SW480 (cell line): ENCODE measurements around the gene SMIM15.
A peak's percentile ranks its signal among the peaks of the same experiment; 100 is the strongest.
"Not testable (repeated sequence)": the region's sequence is repeated elsewhere in the genome, so short reads cannot be mapped to it uniquely, and the experiment has no call there.

ENCODE experiments used
- DNase-seq: peaks from one replicate; pipeline ENCODE4 v3.0.0-alpha.2; 2016; ENCODE audit warnings: low spot score

SMIM15 gene, protein sequence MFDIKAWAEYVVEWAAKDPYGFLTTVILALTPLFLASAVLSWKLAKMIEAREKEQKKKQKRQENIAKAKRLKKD

DNA sequence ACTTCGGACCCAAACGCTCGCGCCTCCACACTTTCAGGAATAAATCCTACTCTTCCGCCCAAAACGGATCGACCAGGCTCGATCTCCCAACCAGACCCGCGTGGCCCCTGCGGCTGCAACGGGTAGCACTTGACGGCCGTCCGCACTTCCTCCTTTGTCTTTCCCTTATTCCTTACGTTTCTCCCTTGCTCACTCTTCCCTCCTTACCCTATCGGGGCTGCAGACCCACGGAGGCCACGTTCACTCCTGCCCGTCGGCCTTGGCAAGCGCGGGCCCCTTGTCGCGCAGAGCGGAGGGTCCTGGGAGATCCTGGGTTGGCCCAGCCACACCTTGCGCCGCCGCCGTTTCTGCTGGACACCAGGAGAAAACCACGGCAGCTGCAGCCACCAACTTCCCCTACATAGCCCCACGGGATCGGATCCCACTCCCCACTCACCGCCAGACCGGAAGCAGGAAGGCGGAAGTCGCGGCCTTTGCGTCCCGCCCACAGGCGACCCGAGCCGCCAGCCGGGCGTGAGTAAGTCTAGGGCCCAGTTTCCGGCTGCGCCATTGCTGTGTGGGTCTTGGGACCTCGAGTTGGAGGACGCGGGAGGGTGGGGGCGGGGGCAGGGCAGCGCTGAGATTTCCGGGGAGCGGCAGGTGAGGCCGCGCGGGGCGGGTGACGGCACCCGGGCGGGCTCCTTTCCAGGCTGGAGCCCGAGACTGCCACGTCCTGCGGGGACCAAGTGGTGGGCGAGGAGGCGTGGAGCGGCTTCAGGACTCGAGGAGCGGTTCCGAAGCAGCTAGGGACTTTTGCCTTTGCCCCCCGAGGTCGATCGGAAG is at the start of gene SMIM15:
TSS of gene SMIM15 (minus strand) at position 459 of the 822 bp plus-strand sequence. CDS start 2,297 bp downstream, outside the sequence.
- DNase-seq = peak; percentile 88

DNA sequence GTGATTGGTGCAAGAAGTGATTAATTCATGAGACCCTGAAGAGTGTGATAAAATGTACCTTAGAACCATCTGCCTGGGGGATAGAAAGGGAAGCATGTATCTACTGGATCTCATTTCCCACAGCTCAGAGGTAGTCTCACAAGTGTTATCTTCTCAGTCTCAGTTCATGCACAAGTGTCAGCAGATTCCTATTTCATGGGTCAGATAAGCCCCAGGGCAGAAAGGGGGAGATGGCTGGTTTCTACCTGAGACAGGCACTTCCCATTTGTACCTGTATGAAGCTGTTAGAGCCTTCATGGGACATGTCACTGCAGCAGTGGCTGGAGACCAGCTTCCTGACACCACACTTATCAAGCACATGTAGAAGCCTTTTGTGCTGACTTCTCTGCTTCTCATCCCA is 45.6 kb upstream of the SMIM15 start:
- no peak for DNase-seq

DNA sequence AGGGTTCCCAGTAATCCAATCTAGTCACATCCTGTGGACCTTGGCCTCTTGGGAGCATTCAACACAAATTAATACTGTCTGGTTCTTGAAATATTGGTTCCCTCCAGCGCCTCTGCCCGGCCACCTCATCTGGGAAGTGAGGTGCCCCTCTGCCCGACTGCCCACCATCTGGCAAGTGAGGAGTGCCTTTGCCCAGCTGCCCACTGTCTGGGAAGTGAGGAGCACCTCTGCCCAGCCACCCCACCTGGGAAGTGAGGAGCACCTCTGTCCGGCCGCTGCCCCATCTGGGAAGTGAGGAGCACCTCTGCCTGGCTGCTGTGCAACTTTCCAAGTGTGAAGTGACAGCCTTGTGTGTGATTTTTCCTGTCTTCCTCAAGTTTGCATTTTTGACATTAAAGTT is 42.7 kb upstream of the SMIM15 start:
- DNase-seq = no peak

DNA sequence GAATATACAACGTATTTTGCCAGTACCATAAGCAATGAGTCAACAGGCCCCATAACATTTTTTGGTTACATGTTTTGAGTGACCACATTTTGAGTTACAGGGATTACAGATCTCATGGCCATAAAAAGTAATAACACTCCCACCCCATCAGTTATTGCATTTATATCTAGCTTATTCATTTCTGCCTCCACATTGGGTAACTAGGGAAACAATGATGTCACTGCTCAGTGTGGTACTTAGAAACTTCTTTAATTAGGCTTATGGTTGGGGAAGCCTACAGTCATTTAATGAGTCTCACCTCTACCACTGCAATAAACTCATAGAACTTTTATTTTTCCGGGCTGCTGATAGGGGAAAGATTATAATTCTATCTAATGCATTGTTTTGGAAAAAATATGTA is 39.9 kb upstream of the SMIM15 start:
- DNase-seq = no peak

DNA sequence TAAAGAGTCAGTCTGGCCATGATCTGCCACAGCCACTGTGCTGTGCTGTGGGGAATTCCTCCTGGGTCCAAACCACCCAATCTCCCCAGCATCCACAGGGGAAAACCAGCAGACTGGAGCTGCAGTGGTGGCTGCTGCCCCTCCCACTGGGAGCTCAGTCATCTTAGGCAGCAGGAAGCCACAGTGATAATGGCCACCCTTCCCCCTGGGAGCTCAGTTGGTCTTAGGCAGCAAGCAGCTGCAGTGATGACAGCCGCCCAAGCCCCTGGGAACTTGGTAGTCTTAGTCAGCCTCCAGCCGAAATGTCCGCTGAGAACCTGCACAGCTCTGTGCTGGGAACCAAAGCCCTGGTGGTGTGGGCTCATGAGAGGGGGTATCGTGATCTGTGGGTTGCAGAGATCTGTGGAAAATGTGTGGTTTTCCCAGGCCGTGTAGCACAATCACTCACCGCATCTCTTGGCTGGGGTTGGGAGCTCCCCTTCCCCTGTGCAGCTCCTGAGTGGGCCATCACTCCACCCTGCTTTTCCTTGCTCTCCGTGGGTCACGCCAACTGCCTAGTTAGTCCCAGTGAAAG is 38.4 kb upstream of the SMIM15 start:
- DNase-seq = no peak

DNA sequence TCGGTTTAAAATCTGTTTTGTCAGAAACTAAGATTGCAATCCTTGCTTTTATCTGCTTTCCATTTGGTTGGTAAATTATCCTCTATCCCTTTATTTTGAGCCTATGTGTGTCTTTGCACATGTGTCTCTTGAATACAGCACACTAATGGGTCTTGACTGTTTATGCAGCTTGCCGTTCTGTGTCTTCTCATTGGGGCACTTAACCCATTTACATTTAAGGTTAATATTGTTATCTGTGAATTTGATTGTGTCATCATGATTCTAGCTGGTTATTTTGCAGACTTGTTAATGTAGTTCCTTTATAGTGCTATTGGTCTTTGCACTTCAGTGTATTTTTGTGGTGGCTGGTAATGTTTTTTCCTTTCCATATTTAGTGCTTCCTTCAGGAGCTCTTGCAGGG is 36.3 kb upstream of the SMIM15 start:
- no peak for DNase-seq

DNA sequence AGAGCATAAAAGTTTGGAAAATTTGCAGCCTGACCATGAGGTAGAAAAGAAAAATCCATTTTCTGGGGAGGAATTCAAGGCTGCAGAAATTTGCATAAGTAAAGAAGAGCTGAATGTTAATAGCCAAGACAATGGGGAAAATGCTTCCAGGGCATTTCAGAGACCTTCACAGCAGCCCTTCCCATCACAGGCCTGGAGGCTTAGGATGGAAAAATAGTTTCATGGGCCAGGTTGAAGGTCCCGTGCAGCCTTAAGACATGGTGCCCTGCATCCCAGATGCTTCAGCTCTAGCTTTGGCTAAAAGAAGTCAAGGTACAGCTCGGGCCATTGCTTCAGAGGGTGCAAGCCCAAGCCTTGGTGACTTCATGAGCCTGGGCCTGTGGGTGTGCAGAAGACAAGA is 25.6 kb upstream of the SMIM15 start:
- DNase-seq = not testable (repeated sequence)

DNA sequence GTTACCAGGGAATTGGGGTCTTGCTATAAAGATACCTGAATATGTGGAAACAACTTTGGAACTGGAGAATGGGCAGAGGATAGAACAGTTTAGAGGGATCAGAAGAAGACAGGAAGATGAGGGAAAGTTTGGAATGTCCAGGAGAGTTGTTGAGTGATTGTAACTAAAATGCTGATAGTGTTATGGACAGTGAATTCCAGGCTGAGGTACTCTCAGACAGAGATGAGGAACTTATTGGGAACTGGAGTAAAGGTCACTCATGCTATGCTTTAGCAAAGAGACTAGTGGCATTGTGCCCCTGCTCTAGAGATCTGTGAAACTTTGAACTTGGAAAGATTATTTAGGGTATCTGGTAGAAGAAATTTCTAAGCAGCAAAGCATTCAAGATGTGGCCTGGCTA is 25.1 kb upstream of the SMIM15 start:
- DNase-seq = not testable (repeated sequence)

DNA sequence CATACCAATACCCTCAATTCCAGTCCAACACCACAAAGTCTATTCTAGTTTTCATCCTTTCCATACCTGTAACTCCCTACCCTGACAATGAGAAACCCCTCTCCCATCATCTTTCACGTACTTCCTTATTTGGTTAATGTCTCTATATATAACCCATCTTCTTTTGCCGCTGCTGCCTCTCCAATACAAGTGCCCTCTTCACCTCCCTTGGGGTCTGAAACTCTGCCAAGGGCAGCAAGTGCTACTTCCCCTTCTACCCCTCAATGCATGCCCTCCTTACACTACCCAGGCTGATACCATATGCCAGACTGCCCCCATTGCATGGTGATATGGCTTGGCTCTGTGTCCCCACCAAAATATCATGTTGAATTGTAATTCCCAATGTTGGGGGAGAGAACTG is 24.4 kb upstream of the SMIM15 start:
- DNase-seq = no peak

DNA sequence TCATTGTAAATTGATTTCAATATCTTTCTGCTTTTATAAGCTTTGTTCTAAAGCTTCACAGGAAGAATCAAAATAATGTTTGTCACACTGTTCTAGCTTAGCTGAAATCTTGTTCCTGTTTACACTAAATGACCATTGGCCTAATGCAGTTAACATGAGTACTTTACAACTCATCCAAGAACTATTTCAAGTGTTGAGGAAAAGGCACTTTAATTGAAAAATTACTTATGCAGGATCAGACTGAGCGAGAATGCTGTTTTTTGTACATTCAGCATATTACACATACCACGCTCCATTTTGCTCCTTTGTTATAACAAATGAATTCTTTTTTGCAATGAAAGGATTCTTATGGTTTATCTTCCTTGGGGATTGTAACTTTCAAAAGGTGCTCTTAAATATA is 22.4 kb upstream of the SMIM15 start:
- DNase-seq = no peak

DNA sequence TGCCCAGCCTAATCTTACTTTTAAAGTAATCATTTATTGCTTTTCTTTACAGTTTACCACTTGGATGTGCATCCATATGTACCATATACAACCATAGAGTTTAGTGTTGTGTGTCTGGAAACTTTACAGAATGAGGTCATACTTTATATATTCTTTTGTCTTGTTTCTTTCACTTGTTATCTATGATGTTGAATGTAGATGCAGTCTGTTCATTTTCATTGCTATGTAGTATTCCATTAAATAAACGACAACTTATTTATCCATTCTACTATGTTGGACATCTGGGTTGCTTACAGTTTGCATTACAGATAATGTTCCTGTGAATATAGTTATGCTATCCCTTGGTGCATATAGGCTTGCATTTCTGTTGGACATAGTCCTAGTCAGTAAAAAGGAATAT is 21.3 kb upstream of the SMIM15 start:
- DNase-seq = no peak

DNA sequence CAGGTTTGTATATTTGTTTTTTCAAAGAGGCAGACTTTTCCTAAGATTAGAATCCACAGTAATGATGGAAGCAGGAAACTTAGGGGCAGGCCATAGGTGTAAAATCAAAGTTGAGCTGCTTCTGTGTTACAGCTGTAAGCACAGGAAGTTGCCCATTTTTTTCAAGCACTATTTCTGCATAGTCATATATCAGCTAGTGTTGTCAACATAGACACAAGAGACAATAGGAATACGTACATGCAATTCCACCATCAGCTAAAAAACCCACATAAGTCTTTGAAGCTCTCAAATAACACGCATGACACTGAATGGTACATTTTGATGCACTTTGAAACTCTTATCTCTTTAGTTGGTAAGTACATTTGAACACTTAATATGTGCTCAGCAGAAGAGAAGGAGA is 20.2 kb upstream of the SMIM15 start:
- DNase-seq = peak; percentile 6

DNA sequence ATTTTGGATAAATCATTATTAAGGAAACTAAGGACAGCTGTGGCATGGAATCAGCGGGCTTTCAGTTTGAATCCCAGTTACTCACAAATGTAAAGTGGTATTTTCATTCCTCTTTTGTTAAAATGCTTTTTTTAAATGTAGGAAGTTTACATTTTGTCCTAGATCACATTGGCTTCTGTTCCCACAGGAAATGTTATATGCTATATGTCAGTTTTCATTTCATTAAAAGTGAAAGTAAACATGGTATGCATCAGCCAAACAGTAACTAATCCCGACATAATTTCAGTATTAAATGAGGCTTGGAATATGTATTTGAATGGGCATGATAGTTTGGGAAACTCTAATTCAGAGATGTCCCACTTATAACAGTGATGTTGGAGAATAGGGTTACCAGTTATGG is 18.6 kb upstream of the SMIM15 start:
- no peak for DNase-seq

DNA sequence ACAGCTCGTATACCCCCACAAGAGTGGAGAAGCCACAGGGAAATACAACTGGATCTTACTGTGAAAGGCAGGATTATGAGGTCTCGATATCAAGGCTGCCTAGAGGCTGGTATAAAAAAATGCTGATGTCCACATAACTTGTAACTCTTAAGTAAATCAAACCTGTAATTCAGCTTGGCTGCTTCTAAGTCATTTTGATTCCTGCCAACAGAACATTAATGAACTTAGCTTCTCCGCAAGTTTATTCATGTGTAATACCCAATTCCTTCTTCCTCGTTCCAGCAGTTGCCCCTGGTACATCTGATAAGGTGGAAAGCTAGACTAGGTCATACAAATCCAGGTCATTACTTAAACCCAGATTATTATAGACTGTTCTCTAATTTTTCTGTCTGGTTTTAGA is 16.4 kb upstream of the SMIM15 start:
- DNase-seq = no peak

DNA sequence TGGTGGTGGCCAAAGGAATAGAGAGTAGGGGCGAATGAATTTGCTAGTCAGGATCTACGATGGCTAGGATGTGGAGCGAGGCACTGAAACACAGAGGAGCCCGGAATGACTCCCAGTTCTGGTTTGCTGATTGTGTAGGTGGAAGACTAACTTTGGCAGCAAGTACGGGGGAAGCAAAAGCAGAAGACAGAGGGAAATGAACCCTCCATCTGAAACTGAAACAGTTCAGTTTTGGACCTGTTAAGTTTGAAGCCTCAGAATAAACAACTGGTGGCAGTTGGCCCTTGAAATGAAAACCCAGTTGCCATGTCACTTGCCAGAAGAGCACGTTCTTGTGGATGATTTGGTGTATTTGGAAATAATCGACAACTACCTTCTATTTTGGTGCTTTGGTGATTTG is 15.4 kb upstream of the SMIM15 start:
- no peak for DNase-seq

DNA sequence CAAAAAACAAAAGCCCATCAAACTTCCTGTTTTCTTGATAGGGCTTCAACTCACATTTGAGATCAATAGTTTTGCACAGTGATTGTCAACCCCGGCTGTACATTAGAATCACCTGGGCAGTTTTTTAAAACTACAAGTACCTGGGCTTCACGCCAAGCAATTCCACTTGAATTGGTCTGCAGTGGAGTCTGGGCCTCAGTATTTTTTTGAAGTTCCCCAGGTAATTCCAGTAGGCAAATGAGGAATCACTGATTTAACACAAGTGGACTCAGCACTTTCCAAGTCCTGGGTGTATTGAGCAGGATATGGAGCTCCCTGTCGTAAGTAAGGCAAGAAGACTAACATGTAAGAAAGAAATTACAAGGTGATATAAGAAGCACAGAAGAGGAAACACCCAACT is 14.8 kb upstream of the SMIM15 start:
- DNase-seq = no peak

DNA sequence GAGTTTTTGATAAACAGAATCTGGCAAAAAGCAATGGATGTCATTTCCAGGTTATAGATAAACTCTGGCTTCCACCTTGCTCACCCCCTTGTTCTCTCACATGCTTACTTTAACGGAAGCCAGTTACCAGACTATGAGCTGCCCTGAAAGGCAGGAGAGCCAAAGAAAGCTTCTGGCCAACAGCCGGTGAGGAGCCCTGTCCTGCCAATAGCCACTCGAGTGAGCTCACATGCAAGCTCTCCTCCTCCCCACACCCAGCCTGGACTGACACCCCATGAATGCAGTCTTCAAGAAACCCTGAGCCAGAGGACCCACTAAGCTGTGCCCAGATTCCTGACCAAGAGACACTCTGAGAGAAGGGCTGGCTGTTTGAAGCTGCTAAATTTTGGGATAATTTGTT is 14.4 kb upstream of the SMIM15 start:
- DNase-seq = no peak

DNA sequence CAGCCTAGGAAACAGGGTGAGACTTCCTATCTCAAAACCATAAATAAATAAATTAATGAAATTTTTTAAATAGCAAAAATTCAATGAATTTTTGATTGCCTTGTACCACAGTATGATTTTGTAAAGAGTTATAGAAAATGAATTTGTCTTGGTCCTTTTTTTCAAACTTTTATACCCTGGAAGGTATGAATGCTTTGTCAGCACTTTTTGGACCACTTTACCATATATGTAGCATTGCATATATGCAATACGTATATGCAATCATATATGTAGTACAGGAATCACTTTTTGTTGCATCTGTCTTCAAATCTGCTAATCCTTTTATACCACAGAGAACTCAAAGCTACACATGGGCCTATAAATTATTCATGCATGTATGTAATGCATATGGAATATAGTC is 9.2 kb upstream of the SMIM15 start:
- DNase-seq = no peak

DNA sequence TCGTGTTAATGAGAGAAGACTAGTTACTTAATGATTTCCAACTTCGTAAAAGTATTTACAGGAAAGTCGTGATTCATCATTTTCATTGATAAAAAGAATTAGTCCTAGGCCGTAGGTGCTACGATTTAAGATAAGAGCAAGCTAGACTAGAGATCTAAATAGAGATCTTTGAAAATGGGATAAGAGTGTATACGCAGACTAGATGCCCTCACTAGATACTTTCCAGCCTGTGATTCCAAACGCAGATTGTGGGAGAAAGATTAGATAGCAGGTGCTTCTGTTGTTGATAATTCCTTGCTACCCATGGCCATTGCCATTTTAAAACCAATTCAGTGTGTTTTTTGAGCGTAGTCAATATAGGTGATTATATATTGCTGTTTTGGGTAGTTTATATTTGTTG is 6.7 kb upstream of the SMIM15 start:
- no peak for DNase-seq

DNA sequence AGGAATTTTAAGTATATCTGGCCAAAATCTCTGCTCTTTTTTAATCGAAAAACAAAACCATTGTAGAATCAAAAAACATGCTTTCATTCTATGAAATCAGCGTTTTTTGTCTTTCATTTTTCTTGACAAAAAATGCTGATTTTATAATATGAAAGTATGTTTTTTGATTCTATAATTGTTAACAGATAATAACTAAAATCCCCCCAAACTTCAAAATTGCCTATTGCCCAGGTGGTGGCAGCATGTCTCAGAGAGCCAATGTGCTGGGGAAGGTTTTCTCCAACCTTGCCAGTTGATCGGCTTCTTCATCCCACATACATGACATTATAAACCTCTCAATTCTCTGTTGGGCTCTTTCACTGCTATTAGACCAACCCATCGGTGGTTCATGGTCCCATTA is 5.1 kb upstream of the SMIM15 start:
- DNase-seq = peak; percentile 14

DNA sequence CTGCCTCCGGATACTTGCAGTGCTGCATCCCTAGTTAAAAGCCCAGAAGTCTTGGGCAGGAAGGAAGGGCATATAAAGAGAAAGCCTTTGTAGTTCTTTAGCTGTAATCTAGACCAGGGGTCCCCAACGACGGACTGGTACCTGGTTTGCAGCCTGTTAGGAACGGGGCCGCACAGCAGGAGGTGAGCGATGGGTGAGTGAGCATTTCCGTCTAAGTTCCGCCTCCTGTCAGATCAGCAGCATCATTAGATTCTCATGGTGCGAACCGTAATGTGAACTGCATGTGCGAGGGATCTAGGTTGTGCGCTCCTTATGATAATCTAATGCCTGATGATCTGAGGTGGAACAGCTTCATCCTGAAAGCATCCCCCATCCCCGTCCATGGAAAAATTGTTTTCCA is 1.6 kb upstream of the SMIM15 start:
- DNase-seq = no peak

DNA sequence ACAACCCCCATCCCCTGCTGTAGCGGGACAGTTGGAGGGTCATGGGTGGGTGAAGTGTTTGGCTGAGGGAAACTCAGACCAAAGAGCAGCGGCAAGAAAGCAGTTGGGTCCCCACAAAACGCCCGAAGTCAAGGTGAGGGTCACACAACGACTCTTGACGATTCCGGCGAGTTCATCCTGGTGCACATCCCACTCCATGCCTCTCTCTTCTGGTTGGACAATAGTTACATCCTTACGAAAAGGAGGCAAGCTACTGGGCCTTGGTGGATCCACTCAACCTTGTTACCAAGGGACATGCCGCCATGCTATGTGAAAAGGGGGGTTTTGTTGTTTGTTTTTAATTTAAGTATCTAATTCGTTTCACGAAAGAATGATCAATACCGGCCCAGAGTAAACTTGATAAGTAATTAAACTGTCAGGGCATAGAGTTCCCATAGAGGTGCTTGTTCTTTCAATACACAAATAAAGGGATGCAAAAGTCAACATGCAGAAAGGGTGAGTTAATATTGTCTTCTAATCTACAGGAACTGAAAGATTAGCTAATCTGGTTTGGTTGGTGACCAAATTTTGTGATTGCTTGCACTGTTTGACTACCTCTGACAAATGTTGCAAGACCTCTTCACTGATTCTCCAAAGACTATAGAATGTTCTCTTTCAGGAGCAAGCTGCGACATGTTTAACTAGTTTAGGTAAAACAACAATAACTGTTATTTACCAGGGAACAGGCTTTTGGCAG is 732 bp upstream of the SMIM15 start:
- DNase-seq = peak; percentile 41

DNA sequence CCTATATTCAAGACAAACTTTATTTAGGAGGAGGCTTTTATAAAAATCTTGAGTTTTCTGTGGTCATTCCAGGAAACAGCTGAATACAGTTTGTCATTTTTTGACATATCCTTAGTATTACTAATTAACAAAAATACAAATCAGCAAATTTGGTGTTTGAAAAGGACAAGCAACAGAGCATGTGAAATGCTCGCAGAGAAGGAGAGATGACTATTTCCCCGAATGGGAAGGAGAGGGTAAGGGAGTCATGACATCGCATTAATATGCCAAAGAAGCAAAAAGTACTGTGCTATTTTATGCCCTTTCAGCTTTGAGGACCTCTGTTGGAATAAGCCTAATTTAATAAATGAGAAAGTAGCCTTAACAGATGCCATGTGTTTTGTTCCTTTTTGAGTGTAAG is 1.8 kb downstream of the SMIM15 start:
- no peak for DNase-seq
